Measurements from ENCODE around the gene AKR1A1. TPM values are rescaled to one million over a fixed set of nuclear protein-coding genes. Genes with fewer than 3 reads are reported as not detected.

The AKR1A1 gene
- total RNA-seq, 1 donor from 2014 or later = 203 TPM

GRCh38 chr1:45617618-45618017 is 67.0 kb downstream of the AKR1A1 start:
- H3K27ac ChIP-seq = no peak overlapping the region
- no peaks in the 10 kb centered on the region for H3K9me3 ChIP-seq
- peaks cover 75% of the 10 kb centered on the region for H3K36me3 ChIP-seq
- TF ChIP-seq CTCF (IDR thresholded peaks at IDR 0.05) = no peak
- DNase-seq (no peak), ATAC-seq (no peak)
- intact Hi-C loops (cut with DNase I) = no loop called here
- peaks cover 12% of the 10 kb centered on the region for H3K4me1 ChIP-seq
- H3K27me3 ChIP-seq (ENCODE audit: low read depth) = no peaks in the 10 kb centered on the region
- H3K4me3 ChIP-seq = no peak overlapping the region

- Histone ChIP-seq H3K36me3 (peaks cover 69% of the 10 kb centered on the region), H3K27me3 (ENCODE audit: low read depth) (no peaks in the 10 kb centered on the region), H3K4me1 (peaks cover 16% of the 10 kb centered on the region), H3K4me3 (no peak overlapping the region), H3K27ac (peak overlapping the region; percentile 22), H3K9me3 (no peaks in the 10 kb centered on the region)
- ATAC-seq = no peak
- intact Hi-C loops (cut with DNase I) = no loop called here
- no peak for DNase-seq
- no peak for TF ChIP-seq CTCF (IDR thresholded peaks at IDR 0.05)
These were observed 68.7 kb downstream of the AKR1A1 start for GRCh38 chr1:45619149-45619921.

Other genes starting within 250 kb of the AKR1A1 start
- not detected for gene HPDL, start 223.9 kb upstream of the AKR1A1 start, total RNA-seq
- 11.5 TPM for gene TOE1, start 210.7 kb upstream of the AKR1A1 start, total RNA-seq
- 23.7 TPM for gene MUTYH, start 210.4 kb upstream of the AKR1A1 start, total RNA-seq
- 8.2 TPM for gene TESK2, start 59.7 kb upstream of the AKR1A1 start, total RNA-seq
- gene CCDC163, start 50.8 kb upstream of the AKR1A1 start, total RNA-seq = 0.77 TPM
- 5.9 TPM for gene MMACHC, start 50.5 kb upstream of the AKR1A1 start, total RNA-seq
- gene PRDX1, start 28.9 kb upstream of the AKR1A1 start, total RNA-seq = 417 TPM
- gene NASP, start 33.2 kb downstream of the AKR1A1 start, total RNA-seq = 50.0 TPM
- gene CCDC17, start 73.2 kb downstream of the AKR1A1 start, total RNA-seq = 20.3 TPM
- 146 TPM for gene GPBP1L1, start 135.7 kb downstream of the AKR1A1 start, total RNA-seq
- 16.8 TPM for gene TMEM69, start 137.4 kb downstream of the AKR1A1 start, total RNA-seq
- gene IPP, start 199.8 kb downstream of the AKR1A1 start, total RNA-seq = 13.4 TPM

Measured in lower lobe of right lung (tissue), 2 donors.